CD14-positive monocyte (primary cell): ENCODE results near the gene BEST2. TPM values are rescaled to one million over a fixed set of nuclear protein-coding genes. Genes with fewer than 3 reads are reported as not detected.
A peak's percentile ranks its signal among the peaks of the same experiment; 100 is the strongest.

Source experiments
- DNase-seq, 3 donors: peaks; one replicate each; pipeline ENCODE4 v3.0.0-alpha.2; 2011 to 2022
- H2AFZ ChIP-seq: 2 replicates; pipeline ENCODE4 v1.6.0; 2012; ENCODE audit warnings: mild to moderate bottlenecking, low read depth, low read length, inconsistent platforms; ENCODE audit not compliant: insufficient read depth, poor library complexity, severe bottlenecking
- H3K27ac ChIP-seq, 2 donors: 1 replicate in 1 of 2; 2 replicates in 1 of 2; pipeline ENCODE4 v1.5.1; 2012 to 2013; ENCODE audit warnings: low read length in 2 of 2, control low read depth in 1 of 2, inconsistent platforms in 1 of 2, low read depth in 1 of 2, mild to moderate bottlenecking in 1 of 2
- H3K27me3 ChIP-seq, 2 donors: one replicate each; pipeline versions ENCODE4 v1.6.0 to v1.6.1; 2011 to 2013; ENCODE audit warnings: low read length in 2 of 2; ENCODE audit not compliant: control insufficient read depth in 2 of 2, insufficient read depth in 2 of 2
- H3K36me3 ChIP-seq, 2 donors: replicated peaks in 1 of 2; 1 replicate in 1 of 2; 2 replicates in 1 of 2; pipeline versions ENCODE4 v1.5.1 to v1.6.1; 2012 to 2013; ENCODE audit warnings: low read length in 2 of 2, control low read depth in 1 of 2, inconsistent platforms in 1 of 2, mild to moderate bottlenecking in 1 of 2; ENCODE audit not compliant: insufficient read depth in 2 of 2, control insufficient read depth in 1 of 2
- H3K4me1 ChIP-seq, 2 donors: 1 replicate in 1 of 2; 2 replicates in 1 of 2; pipeline versions ENCODE4 v1.5.1 to v1.6.1; 2012 to 2013; ENCODE audit warnings: low read length in 2 of 2, control low read depth in 1 of 2, inconsistent platforms in 1 of 2, mild to moderate bottlenecking in 1 of 2, moderate library complexity in 1 of 2; ENCODE audit not compliant: insufficient read depth in 2 of 2, control insufficient read depth in 1 of 2
- H3K4me2 ChIP-seq: replicated peaks from 2 replicates; pipeline ENCODE3; 2012; ENCODE audit warnings: low read length, moderate library complexity, mild to moderate bottlenecking; ENCODE audit not compliant: poor library complexity, severe bottlenecking; ENCODE audit errors: extremely low read depth
- H3K4me3 ChIP-seq, 3 experiments: fragments of 200-600 bp in 1 of 3; sonication (generic) in 1 of 3; replicated peaks in 1 of 3; 1 replicate in 2 of 3; 2 replicates in 1 of 3; pipeline ENCODE4 v1.5.1; 2011 to 2013; ENCODE audit warnings: low read length in 3 of 3, mild to moderate bottlenecking in 3 of 3, control low read depth in 2 of 3, low read depth in 2 of 3, inconsistent platforms in 1 of 3, moderate library complexity in 1 of 3
- H3K79me2 ChIP-seq: 2 replicates; pipeline ENCODE4 v1.6.0; 2012; ENCODE audit warnings: mild to moderate bottlenecking, control low read depth, inconsistent platforms, low read length, moderate library complexity; ENCODE audit not compliant: insufficient read depth
- H3K9ac ChIP-seq: 2 replicates; pipeline ENCODE4 v1.6.0; 2017; ENCODE audit warnings: low read length, mild to moderate bottlenecking; ENCODE audit not compliant: insufficient read depth, poor library complexity, severe bottlenecking
- H3K9me3 ChIP-seq, 2 donors: replicated peaks in 1 of 2; 1 replicate in 1 of 2; 2 replicates in 1 of 2; pipeline versions ENCODE4 v1.5.1 to v1.6.1; 2012 to 2013; ENCODE audit warnings: low read length in 2 of 2, control low read depth in 1 of 2; ENCODE audit not compliant: control insufficient read depth in 1 of 2, insufficient read depth in 1 of 2
- H4K20me1 ChIP-seq: 2 replicates; pipeline ENCODE4 v1.6.0; 2012; ENCODE audit warnings: mild to moderate bottlenecking, low read length, control low read depth, moderate library complexity; ENCODE audit not compliant: insufficient read depth
- H3K27ac Mint-ChIP-seq, 7 donors: one replicate each; pipeline ENCODE4 v1.8.0; 2020; ENCODE audit warnings: mild to moderate bottlenecking in 7 of 7, mixed read lengths in 7 of 7, moderate library complexity in 6 of 7, inconsistent platforms in 2 of 7
- H3K27me3 Mint-ChIP-seq, 3 donors: one replicate each; pipeline ENCODE4 v1.8.0; 2021 to 2022; ENCODE audit warnings: low read depth in 3 of 3, mild to moderate bottlenecking in 3 of 3, mixed read lengths in 3 of 3, moderate library complexity in 3 of 3, inconsistent platforms in 1 of 3
- H3K36me3 Mint-ChIP-seq, 2 donors: one replicate each; pipeline ENCODE4 v1.8.0; 2020; ENCODE audit warnings: mixed read lengths in 2 of 2, inconsistent platforms in 1 of 2, mild to moderate bottlenecking in 1 of 2
- H3K4me1 Mint-ChIP-seq: one replicate; pipeline ENCODE4 v1.8.0; 2020; ENCODE audit warnings: mild to moderate bottlenecking, mixed read lengths
- H3K4me3 Mint-ChIP-seq, 2 donors: one replicate each; pipeline ENCODE4 v1.8.0; 2020; ENCODE audit warnings: mild to moderate bottlenecking in 2 of 2, mixed read lengths in 2 of 2, moderate library complexity in 1 of 2
- H3K9me3 Mint-ChIP-seq, 7 donors: one replicate each; pipeline ENCODE4 v1.8.0; 2020 to 2022; ENCODE audit warnings: mixed read lengths in 7 of 7, mild to moderate bottlenecking in 6 of 7, moderate library complexity in 6 of 7, inconsistent platforms in 2 of 7
- CTCF ChIP-seq: fragments of 200-600 bp; IDR thresholded peaks from one replicate; pipeline ENCODE4 v1.8.0; 2022; ENCODE audit warnings: antibody characterized with exemption, mild to moderate bottlenecking
- WGBS: methylation state at CpG from one replicate; pipeline ENCODE4 v1.1.5; 2013; ENCODE audit warnings: missing lambda C conversion rate; ENCODE audit not compliant: insufficient coverage; 5-methylcytosine and 5-hydroxymethylcytosine counted together
- intact Hi-C, 2 donors: fragments of 100-400 bp; cut with micrococcal nuclease; formaldehyde crosslinking; loops; one replicate each; pipeline versions ENCODE4 v1.15.0 to v1.15.1; 2023
- polyA plus RNA-seq, 3 donors: library from polyadenylated mRNA; depleted of rRNA in 1 of 3; unstranded in 2 of 3; stranded (reverse) in 1 of 3; fragments of 300-500 nt in 2 of 3; fragments of >200 nt in 1 of 3; fragmentation: Illumina TruSeq in 2 of 3; gene quantifications; 1 replicate in 2 of 3; 2 replicates in 1 of 3; pipeline ENCODE4 v1.2.3, GENCODE V29; 2012 to 2021

The BEST2 gene
- polyA plus RNA-seq, 3 donors: not detected

- WGBS: under 1% methylated on average over 11 of the region's 12 CpGs
- H4K20me1 ChIP-seq: peaks cover 4% of the 10 kb centered on the region
- peak overlapping the region; percentile 94 for H3K9ac ChIP-seq
- H3K27ac ChIP-seq: peak overlapping the region; percentile 95 to 100
- no peak for TF ChIP-seq CTCF
- Mint-ChIP-seq H3K4me1 (peaks cover 40% of the 10 kb centered on the region), H3K27ac (peak overlapping the region in 2 of 7 donors; percentile 96 to 99), H3K4me3 (peak overlapping the region; percentile 88 to 91), H3K36me3 (no peaks in the 10 kb centered on the region), H3K27me3 (peaks cover 0 to 7% (median 3%) of the 10 kb centered on the region in 3 donors), H3K9me3 (no peaks in the 10 kb centered on the region)
- H2AFZ ChIP-seq: no peak overlapping the region
- intact Hi-C loops: loop anchor here (1.0 to 10.0 kb wide), 2 partner anchors 9 to 1063 kb away; partner anchors contain the start of gene JUNB (in 1 of the 2)
- peaks cover 79 to 89% of the 10 kb centered on the region in 2 donors for H3K4me1 ChIP-seq
- no peak for DNase-seq
- peaks cover 32% of the 10 kb centered on the region for H3K79me2 ChIP-seq
- H3K4me3 ChIP-seq: peak overlapping the region; percentile 31 to 100 (median 36)
- H3K27me3 ChIP-seq: no peaks in the 10 kb centered on the region
- H3K9me3 ChIP-seq: no peaks in the 10 kb centered on the region
- peak overlapping the region; percentile 76 for H3K4me2 ChIP-seq
- no peaks in the 10 kb centered on the region for H3K36me3 ChIP-seq
Measured at GRCh38 chr19:12782174-12782423, 30.5 kb downstream of the BEST2 start.

GRCh38 chr19:12782424-12783290, 31.1 kb downstream of the BEST2 start:
- H3K9ac ChIP-seq: peak overlapping the region; percentile 94
- H2AFZ ChIP-seq: no peak overlapping the region
- H3K27me3 Mint-ChIP-seq: peaks cover 0 to 7% (median 3%) of the 10 kb centered on the region in 3 donors
- no peak for TF ChIP-seq CTCF
- intact Hi-C loops: loop anchor here (1.0 to 10.0 kb wide), 2 partner anchors 9 to 1062 kb away; partner anchors contain the start of gene JUNB (in 1 of the 2)
- H3K4me1 Mint-ChIP-seq: peaks cover 42% of the 10 kb centered on the region
- H3K36me3 Mint-ChIP-seq: no peaks in the 10 kb centered on the region
- peak overlapping the region; percentile 95 to 100 for H3K27ac ChIP-seq
- no peaks in the 10 kb centered on the region for H3K9me3 Mint-ChIP-seq
- H3K4me3 Mint-ChIP-seq: peak overlapping the region; percentile 88 to 91
- no peaks in the 10 kb centered on the region for H3K9me3 ChIP-seq
- DNase-seq: peak; percentile 85 to 97 (median 90)
- H3K27ac Mint-ChIP-seq: peak overlapping the region in 2 of 7 donors; percentile 96 to 99
- H3K4me1 ChIP-seq: peaks cover 80 to 89% of the 10 kb centered on the region in 2 donors
- peak overlapping the region; percentile 76 for H3K4me2 ChIP-seq
- H3K27me3 ChIP-seq: no peaks in the 10 kb centered on the region
- peak overlapping the region; percentile 31 to 100 (median 59) for H3K4me3 ChIP-seq
- no peaks in the 10 kb centered on the region for H4K20me1 ChIP-seq
- H3K36me3 ChIP-seq: no peaks in the 10 kb centered on the region
- H3K79me2 ChIP-seq: peaks cover 32% of the 10 kb centered on the region
- WGBS: under 1% methylated on average over 79 of the region's 88 CpGs
